Thoracic aorta (tissue), 2 donors: ENCODE results near the gene RLN3. TPM values are rescaled to one million over a fixed set of nuclear protein-coding genes. Genes with fewer than 3 reads are reported as not detected.

Source experiments
- ATAC-seq: fragments of 150-250 bp; one replicate; pipeline ENCODE4 v1.8.0; 2017; ENCODE audit warnings: low read depth; ENCODE audit not compliant: insufficient number of reproducible peaks, low FRiP score
- DNase-seq: peaks from one replicate; pipeline ENCODE4 v3.0.0-alpha.2; 2020; ENCODE audit warnings: low spot score
- H3K27ac ChIP-seq, 2 donors: fragments of 200-600 bp; sonication (generic); 1 replicate in 1 of 2; 2 replicates in 1 of 2; pipeline ENCODE4 v1.5.1; 2016; ENCODE audit warnings: mild to moderate bottlenecking in 2 of 2, moderate library complexity in 2 of 2
- H3K27me3 ChIP-seq: fragments of 200-600 bp; sonication (generic); replicated peaks from 2 replicates; pipeline ENCODE4 v1.6.0; 2016; ENCODE audit warnings: mild to moderate bottlenecking; ENCODE audit not compliant: insufficient read depth
- H3K36me3 ChIP-seq: fragments of 200-600 bp; sonication (generic); one replicate; pipeline ENCODE4 v1.5.1; 2016
- H3K4me1 ChIP-seq, 2 donors: fragments of 200-600 bp; sonication (generic); 1 replicate in 1 of 2; 2 replicates in 1 of 2; pipeline versions ENCODE4 v1.5.1 to v1.6.0; 2016; ENCODE audit warnings: low read depth in 2 of 2, mild to moderate bottlenecking in 1 of 2; ENCODE audit not compliant: control insufficient read depth in 1 of 2
- H3K4me3 ChIP-seq: fragments of 200-600 bp; sonication (generic); 2 replicates; pipeline ENCODE4 v1.5.1; 2016; ENCODE audit warnings: mild to moderate bottlenecking
- H3K9me3 ChIP-seq: fragments of 200-600 bp; sonication (generic); 2 replicates; pipeline ENCODE4 v1.5.1; 2016
- CTCF ChIP-seq: fragments of 200-600 bp; sonication (generic); IDR thresholded peaks from one replicate; pipeline ENCODE4 v1.5.1; 2019; ENCODE audit warnings: antibody characterized with exemption
- total RNA-seq, 2 donors: library from RNA; depleted of rRNA; stranded (reverse); fragments of >200 nt; gene quantifications; one replicate each; pipeline versions ENCODE4 v1.1.0 to v1.2.3, GENCODE V29; 2016

RLN3 gene
- total RNA-seq, 2 donors from 2014 or later, result not detected

- Histone ChIP-seq H3K4me3 (no peak overlapping the region), H3K27ac (no peak overlapping the region), H3K9me3 (no peaks in the 10 kb centered on the region), H3K27me3 (no peaks in the 10 kb centered on the region), H3K36me3 (no peaks in the 10 kb centered on the region), H3K4me1 (peaks cover 15 to 27% of the 10 kb centered on the region in 2 donors)
- no peak for DNase-seq
- no peak for ATAC-seq
- TF ChIP-seq CTCF, result no peak
Measured at GRCh38 chr19:13999085-13999484, 28.9 kb upstream of the RLN3 start.

- H3K27me3 ChIP-seq, result no peaks in the 10 kb centered on the region
- ATAC-seq (no peak), DNase-seq (no peak)
- no peaks in the 10 kb centered on the region for H3K36me3 ChIP-seq
- H3K4me3 ChIP-seq, result no peak overlapping the region
- peaks cover 20 to 35% of the 10 kb centered on the region in 2 donors for H3K4me1 ChIP-seq
- no peaks in the 10 kb centered on the region for H3K9me3 ChIP-seq
- no peak for TF ChIP-seq CTCF
- H3K27ac ChIP-seq, result no peak overlapping the region
Measured at GRCh38 chr19:14000691-14001375, 27.1 kb upstream of the RLN3 start.

GRCh38 chr19:14002571-14003250 lies 25.2 kb upstream of the RLN3 start:
- no peak for ATAC-seq
- no peak overlapping the region for H3K4me3 ChIP-seq
- peaks cover 20 to 35% of the 10 kb centered on the region in 2 donors for H3K4me1 ChIP-seq
- H3K36me3 ChIP-seq, result no peaks in the 10 kb centered on the region
- H3K27ac ChIP-seq, result peak overlapping the region; percentile 99
- TF ChIP-seq CTCF, result no peak
- H3K27me3 ChIP-seq, result no peaks in the 10 kb centered on the region
- no peaks in the 10 kb centered on the region for H3K9me3 ChIP-seq
- no peak for DNase-seq

- no peak overlapping the region for H3K4me3 ChIP-seq
- no peaks in the 10 kb centered on the region for H3K36me3 ChIP-seq
- TF ChIP-seq CTCF, result no peak
- no peak for DNase-seq
- H3K4me1 ChIP-seq, result peaks cover 20 to 35% of the 10 kb centered on the region in 2 donors
- H3K27ac ChIP-seq, result peak overlapping the region; percentile 99
- no peak for ATAC-seq
- no peaks in the 10 kb centered on the region for H3K9me3 ChIP-seq
- no peaks in the 10 kb centered on the region for H3K27me3 ChIP-seq
Measured at GRCh38 chr19:14003251-14004055, 24.5 kb upstream of the RLN3 start.
